ENCODE measurements around the gene ANKRD66.

- TF ChIP-seq EZH2 (IDR thresholded peaks at IDR 0.05; ENCODE audit: insufficient read depth, poor library complexity, severe bottlenecking) (no peak), EZH2phosphoT487 (IDR thresholded peaks at IDR 0.05; ENCODE audit: insufficient read depth, low read depth) (no peak)
Measured at GRCh38 chr6:46790355-46790874, 43.7 kb downstream of the ANKRD66 start.

Data from GM23248 (cell line).